Upper lobe of left lung (tissue), 6 donors: ENCODE measurements around the gene MEIOB. TPM values are rescaled to one million over a fixed set of nuclear protein-coding genes. Genes with fewer than 3 reads are reported as not detected.

Source experiments
- ATAC-seq, 2 donors: fragments of 200-7000 bp; cut with Tn5 transposase; one replicate each; pipeline ENCODE4 v1.9.1; 2022; ENCODE audit warnings: mild to moderate bottlenecking in 2 of 2, moderate library complexity in 2 of 2; ENCODE audit not compliant: low FRiP score in 2 of 2
- DNase-seq, 2 donors: peaks; one replicate each; pipeline ENCODE4 v3.0.0-alpha.2; 2019 to 2020
- H3K27ac ChIP-seq, 4 donors: fragments of 200-600 bp; sonication (generic); one replicate each; pipeline ENCODE4 v1.5.1; 2016 to 2019
- H3K27me3 ChIP-seq, 4 donors: fragments of 200-600 bp; sonication (generic); one replicate each; pipeline ENCODE4 v1.5.1; 2017 to 2019
- H3K36me3 ChIP-seq, 4 donors: fragments of 200-600 bp; sonication (generic); one replicate each; pipeline ENCODE4 v1.5.1; 2016 to 2019
- H3K4me1 ChIP-seq, 4 donors: fragments of 200-600 bp; sonication (generic); one replicate each; pipeline ENCODE4 v1.5.1; 2018 to 2019
- H3K4me3 ChIP-seq, 4 donors: fragments of 200-600 bp; sonication (generic); one replicate each; pipeline ENCODE4 v1.5.1; 2017 to 2019; ENCODE audit warnings: mild to moderate bottlenecking in 2 of 4, moderate library complexity in 1 of 4
- H3K9me3 ChIP-seq, 4 donors: fragments of 200-600 bp; sonication (generic); one replicate each; pipeline ENCODE4 v1.5.1; 2018 to 2019
- CTCF ChIP-seq, 6 experiments: fragments of 450-650 bp in 4 of 6; fragments of 200-600 bp in 2 of 6; sonication (generic) in 2 of 6; IDR thresholded peaks; one replicate each; pipeline ENCODE4 v1.5.1; 2016 to 2019; ENCODE audit warnings: antibody characterized with exemption in 6 of 6
- EP300 ChIP-seq, 4 donors: sonication (generic); formaldehyde crosslinking; IDR thresholded peaks; one replicate each; pipeline ENCODE4 v1.5.1; 2017; ENCODE audit warnings: antibody characterized with exemption in 4 of 4, control low read depth in 2 of 4
- POLR2A ChIP-seq, 4 donors: fragments of 450-650 bp; IDR thresholded peaks; one replicate each; pipeline ENCODE4 v1.5.1; 2016 to 2017; ENCODE audit warnings: antibody characterized with exemption in 4 of 4, mild to moderate bottlenecking in 2 of 4
- POLR2AphosphoS5 ChIP-seq, 2 donors: sonication (generic); formaldehyde crosslinking; IDR thresholded peaks; one replicate each; pipeline ENCODE4 v1.5.1; 2017; ENCODE audit warnings: antibody characterized with exemption in 2 of 2
- WGBS, 2 donors: methylation state at CpG; one replicate each; pipeline ENCODE4 v1.1.5; 2017 to 2018; 5-methylcytosine and 5-hydroxymethylcytosine counted together
- total RNA-seq, 6 donors: library from RNA; depleted of rRNA in 4 of 6; stranded (reverse); fragments of >200 nt in 4 of 6; gene quantifications; one replicate each; pipeline versions ENCODE4 v1.1.0 to v1.2.1, GENCODE V29; 2016 to 2021
- donor health status: DM: no; HTN: no; CAD: no; lungs with moderate emphysema.
- donor health status: DM: no; HTN: yes; CAD: no; lungs with severe emphysema.

Gene MEIOB
- total RNA-seq, 6 donors from 2014 or later, result 0.54 TPM; not detected in 5

GRCh38 chr16:1784977-1785845 lies 86.8 kb downstream of the MEIOB start:
- DNase-seq, result no peak
- no peaks in the 10 kb centered on the region for H3K27me3 ChIP-seq

More at GRCh38 chr16:1784977-1785845, 86.8 kb downstream of the MEIOB start:
- no peak for ATAC-seq
- Histone ChIP-seq H3K27ac (no peak overlapping the region), H3K4me3 (no peak overlapping the region), H3K9me3 (no peaks in the 10 kb centered on the region), H3K4me1 (peaks cover 23 to 43% (median 25%) of the 10 kb centered on the region in 4 donors), H3K36me3 (peaks cover 3 to 55% (median 32%) of the 10 kb centered on the region in 4 donors)
- 90 to 92% methylated on average over 15 to 26 of the region's 26 CpGs for WGBS, 2 donors
- TF ChIP-seq EP300 (IDR thresholded peaks at IDR 0.05) (no peak), CTCF (IDR thresholded peaks at IDR 0.05) (no peak), POLR2AphosphoS5 (IDR thresholded peaks at IDR 0.05) (no peak), POLR2A (IDR thresholded peaks at IDR 0.05) (no peak)

Other genes starting within 250 kb of the MEIOB start
- 10 to 100 TPM; 15.8 to 60.5 (median 38.3) TPM for gene JPT2, start 193.9 kb downstream of the MEIOB start, total RNA-seq
- 100 to 1,000 TPM in 2 of 6 donors, 10 to 100 TPM in 4; 46.4 to 505 (median 71.9) TPM for gene MAPK8IP3, start 166.0 kb downstream of the MEIOB start, total RNA-seq
- 100 to 1,000 TPM in 2 of 6 donors, 10 to 100 TPM in 4; 57.8 to 155 (median 78.9) TPM for gene NME3, start 100.6 kb downstream of the MEIOB start, total RNA-seq
- gene EME2, start 99.4 kb downstream of the MEIOB start, total RNA-seq, result 10 to 100 TPM; 10.8 to 87.0 (median 21.5) TPM
- 10 to 100 TPM; 49.2 to 91.7 (median 69.8) TPM for gene MRPS34, start 99.0 kb downstream of the MEIOB start, total RNA-seq
- gene SPSB3, start 89.6 kb downstream of the MEIOB start, total RNA-seq, result 100 to 1,000 TPM in 2 of 6 donors, 10 to 100 TPM in 4; 46.2 to 234 (median 64.4) TPM
- 10 to 100 TPM; 53.2 to 85.6 (median 60.5) TPM for gene NUBP2, start 89.2 kb downstream of the MEIOB start, total RNA-seq
- 10 to 100 TPM in 1 of 6 donors, 1 to 10 TPM in 5; 1.0 to 11.5 (median 3.1) TPM for gene IGFALS, start 78.5 kb downstream of the MEIOB start, total RNA-seq
- 100 to 1,000 TPM in 5 of 6 donors, 10 to 100 TPM in 1; 84.5 to 251 (median 122) TPM for gene HAGH, start 45.3 kb downstream of the MEIOB start, total RNA-seq
- gene FAHD1, start 45.0 kb downstream of the MEIOB start, total RNA-seq, result 10 to 100 TPM; 22.1 to 42.1 (median 32.6) TPM
- 1 to 10 TPM in 2 of 6 donors, under 1 TPM in 2, not detected in 2; 0.44 to 4.0 (median 0.95) TPM for gene HS3ST6, start 46.3 kb upstream of the MEIOB start, total RNA-seq
- gene MSRB1, start 71.0 kb upstream of the MEIOB start, total RNA-seq, result 10 to 100 TPM; 18.2 to 45.3 (median 31.9) TPM
- gene RPL3L, start 82.5 kb upstream of the MEIOB start, total RNA-seq, result not detected
- 100 to 1,000 TPM in 4 of 6 donors, 10 to 100 TPM in 2; 76.5 to 245 (median 107) TPM for gene NDUFB10, start 87.4 kb upstream of the MEIOB start, total RNA-seq
- 1,000 to 10,000 TPM; 1,128 to 1,943 (median 1,579) TPM for gene RPS2, start 92.7 kb upstream of the MEIOB start, total RNA-seq
- under 1 TPM in 1 of 6 donors, not detected in 5; 0.37 TPM for gene RNF151, start 94.7 kb upstream of the MEIOB start, total RNA-seq
- 10 to 100 TPM; 22.0 to 51.6 (median 35.0) TPM for gene TBL3, start 99.9 kb upstream of the MEIOB start, total RNA-seq
- gene NOXO1, start 109.3 kb upstream of the MEIOB start, total RNA-seq, result 1 to 10 TPM in 5 of 6 donors, not detected in 1; 2.1 to 5.4 (median 5.0) TPM
- gene GFER, start 112.0 kb upstream of the MEIOB start, total RNA-seq, result 10 to 100 TPM in 5 of 6 donors, 1 to 10 TPM in 1; 5.2 to 40.3 (median 24.7) TPM
- gene SYNGR3, start 117.8 kb upstream of the MEIOB start, total RNA-seq, result 1 to 10 TPM in 1 of 6 donors, under 1 TPM in 3, not detected in 2; 0.15 to 1.4 (median 0.34) TPM
- 10 to 100 TPM; 20.1 to 62.8 (median 41.7) TPM for gene ZNF598, start 137.7 kb upstream of the MEIOB start, total RNA-seq
- gene NPW, start 147.6 kb upstream of the MEIOB start, total RNA-seq, result under 1 TPM in 2 of 6 donors, not detected in 4; 0.67 to 0.80 TPM
- 100 to 1,000 TPM; 131 to 604 (median 283) TPM for gene NHERF2, start 154.7 kb upstream of the MEIOB start, total RNA-seq
- 10 to 100 TPM; 17.8 to 43.6 (median 28.8) TPM for gene NTHL1, start 175.7 kb upstream of the MEIOB start, total RNA-seq
- gene TSC2, start 175.8 kb upstream of the MEIOB start, total RNA-seq, result 100 to 1,000 TPM in 4 of 6 donors, 10 to 100 TPM in 2; 47.3 to 296 (median 118) TPM